ENCODE data around the gene SAMD11.
A peak's percentile ranks its signal among the peaks of the same experiment; 100 is the strongest.

- TF ChIP-seq CTCF (IDR thresholded peaks at IDR 0.05; ENCODE audit: low read length): peak; percentile 76
- TF ChIP-seq EZH2 (optimal IDR thresholded peaks at IDR 0.05; ENCODE audit: low read depth, low read length): no peak
- no peak for TF ChIP-seq EZH2phosphoT487 (IDR thresholded peaks at IDR 0.05; ENCODE audit: low read length)
Observed at GRCh38 chr1:904310-904950, 19.3 kb upstream of the SAMD11 start.
